ENCODE results near the gene SORCS3.

Gene SORCS3

DNA sequence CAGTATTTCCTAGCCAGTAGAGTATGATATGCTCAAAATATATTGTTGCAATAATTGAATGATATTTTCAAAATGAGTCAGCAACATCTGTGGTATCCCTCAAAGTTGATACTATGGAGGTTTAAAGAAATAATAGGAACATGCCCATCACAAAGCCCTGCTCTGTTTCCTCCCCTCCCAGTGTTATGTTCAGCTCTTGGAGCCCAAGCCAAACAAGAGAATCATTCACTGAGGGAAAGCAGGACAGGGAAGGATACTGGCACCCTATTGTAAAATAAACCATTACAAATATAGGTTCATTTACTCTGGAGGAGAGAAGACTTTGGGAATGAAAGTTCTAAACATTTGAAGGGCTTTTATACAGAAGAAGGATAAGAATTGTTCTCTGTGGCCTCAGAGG is 37.6 kb downstream of the SORCS3 start:
- TF ChIP-seq, protein P1, sequence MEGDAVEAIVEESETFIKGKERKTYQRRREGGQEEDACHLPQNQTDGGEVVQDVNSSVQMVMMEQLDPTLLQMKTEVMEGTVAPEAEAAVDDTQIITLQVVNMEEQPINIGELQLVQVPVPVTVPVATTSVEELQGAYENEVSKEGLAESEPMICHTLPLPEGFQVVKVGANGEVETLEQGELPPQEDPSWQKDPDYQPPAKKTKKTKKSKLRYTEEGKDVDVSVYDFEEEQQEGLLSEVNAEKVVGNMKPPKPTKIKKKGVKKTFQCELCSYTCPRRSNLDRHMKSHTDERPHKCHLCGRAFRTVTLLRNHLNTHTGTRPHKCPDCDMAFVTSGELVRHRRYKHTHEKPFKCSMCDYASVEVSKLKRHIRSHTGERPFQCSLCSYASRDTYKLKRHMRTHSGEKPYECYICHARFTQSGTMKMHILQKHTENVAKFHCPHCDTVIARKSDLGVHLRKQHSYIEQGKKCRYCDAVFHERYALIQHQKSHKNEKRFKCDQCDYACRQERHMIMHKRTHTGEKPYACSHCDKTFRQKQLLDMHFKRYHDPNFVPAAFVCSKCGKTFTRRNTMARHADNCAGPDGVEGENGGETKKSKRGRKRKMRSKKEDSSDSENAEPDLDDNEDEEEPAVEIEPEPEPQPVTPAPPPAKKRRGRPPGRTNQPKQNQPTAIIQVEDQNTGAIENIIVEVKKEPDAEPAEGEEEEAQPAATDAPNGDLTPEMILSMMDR (conservative IDR thresholded peaks at IDR 0.05; ENCODE audit: low read depth, low read length), result no peak
- H3K4me3 ChIP-seq (ENCODE audit: low read depth, low read length), result no peak overlapping the region
- no peak for DNase-seq (ENCODE audit: low read depth)

DNA sequence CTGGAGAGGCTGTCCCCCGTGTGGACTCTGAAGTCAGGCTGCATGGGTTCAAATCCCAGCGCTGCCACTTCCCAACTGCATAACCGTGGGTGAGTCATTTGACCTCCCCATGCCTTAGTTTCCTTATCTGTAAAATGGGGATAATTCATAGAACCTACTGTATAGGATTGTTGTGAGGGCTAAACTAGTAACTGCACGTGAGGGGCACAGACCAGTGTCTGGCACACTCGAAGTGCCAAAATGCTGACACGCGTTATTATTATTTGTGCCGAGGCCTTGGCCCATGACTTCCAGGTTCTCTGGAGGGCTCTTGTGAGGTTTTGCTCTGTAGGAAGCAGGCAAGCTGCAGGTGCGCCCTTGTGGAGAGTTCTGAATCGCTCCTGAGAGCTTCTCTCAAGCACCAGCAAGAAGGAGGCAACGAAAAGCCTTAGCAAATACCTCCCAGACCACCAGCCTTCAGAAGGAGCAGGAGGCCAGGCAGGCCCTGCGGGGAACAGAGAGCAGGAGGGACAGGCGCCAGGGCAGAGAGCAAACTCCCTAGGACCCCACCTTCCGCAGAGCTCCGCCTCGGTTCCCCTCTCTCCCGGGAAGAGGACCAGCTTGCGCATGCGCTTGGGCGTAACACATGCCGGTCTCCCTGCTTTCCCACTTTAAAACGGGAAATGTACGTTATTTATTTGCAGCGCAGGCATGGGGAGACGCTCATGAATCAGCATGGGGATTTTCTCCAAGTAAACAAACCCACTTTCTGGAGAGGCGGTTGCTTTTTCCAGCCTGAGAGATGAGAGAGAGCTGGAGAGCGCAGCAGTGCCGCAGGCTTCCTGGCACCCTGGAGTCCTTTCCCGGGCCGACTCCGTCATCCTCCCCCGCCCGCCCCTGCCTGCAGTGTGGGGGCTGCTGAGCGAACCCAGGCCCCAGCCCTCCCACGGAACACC is 39.6 kb downstream of the SORCS3 start:
- H3K4me3 ChIP-seq (ENCODE audit: low read depth, low read length), result no peak overlapping the region
- TF ChIP-seq, protein P1 (conservative IDR thresholded peaks at IDR 0.05; ENCODE audit: low read depth, low read length), result no peak
- no peak for DNase-seq (ENCODE audit: low read depth)

DNA sequence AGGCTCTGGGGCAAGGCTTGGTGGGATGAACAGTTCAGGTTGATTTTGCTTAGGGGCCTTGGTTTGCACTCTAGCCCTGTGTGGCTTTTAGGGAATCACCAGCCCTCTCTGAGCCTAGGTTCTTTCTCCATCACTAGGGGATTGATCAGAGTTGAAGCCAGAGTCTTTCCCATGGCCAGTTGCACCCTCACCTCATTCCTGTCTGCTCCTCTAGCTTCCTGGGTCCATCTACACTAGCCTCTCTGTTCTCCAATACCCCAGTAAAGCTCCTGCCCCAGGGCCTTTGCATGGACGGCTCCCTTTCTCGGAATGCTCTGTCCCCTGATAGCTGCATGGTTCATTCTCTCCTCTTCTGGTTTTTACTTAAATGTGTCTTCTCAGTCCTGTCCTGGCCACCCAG is 40.4 kb downstream of the SORCS3 start:
- H3K4me3 ChIP-seq (ENCODE audit: low read depth, low read length), result no peak overlapping the region
- DNase-seq (ENCODE audit: low read depth), result no peak
- TF ChIP-seq, protein P1 (conservative IDR thresholded peaks at IDR 0.05; ENCODE audit: low read depth, low read length), result no peak

DNA sequence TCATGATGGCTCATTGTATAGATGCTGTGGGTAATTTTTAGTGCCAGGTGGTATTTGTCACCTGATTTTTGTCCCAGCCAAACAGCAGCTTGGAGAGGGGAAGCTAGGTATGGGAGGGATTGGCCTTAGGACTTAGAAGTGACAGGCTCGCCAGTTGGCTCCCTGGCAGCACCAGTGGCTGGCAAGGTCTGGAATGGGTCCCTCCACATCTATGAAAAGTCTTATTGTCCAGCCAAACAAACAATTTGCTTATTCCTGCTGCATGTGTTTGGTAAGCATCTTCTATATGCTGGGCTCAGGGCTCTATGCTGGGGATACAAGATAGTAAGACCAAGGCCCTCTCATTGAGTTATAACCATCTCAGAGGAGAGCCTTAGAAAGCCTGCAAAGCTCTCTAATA is 42.5 kb downstream of the SORCS3 start:
- TF ChIP-seq, protein P1 (conservative IDR thresholded peaks at IDR 0.05; ENCODE audit: low read depth, low read length), result no peak
- H3K4me3 ChIP-seq (ENCODE audit: low read depth, low read length), result no peak overlapping the region
- no peak for DNase-seq (ENCODE audit: low read depth)

DNA sequence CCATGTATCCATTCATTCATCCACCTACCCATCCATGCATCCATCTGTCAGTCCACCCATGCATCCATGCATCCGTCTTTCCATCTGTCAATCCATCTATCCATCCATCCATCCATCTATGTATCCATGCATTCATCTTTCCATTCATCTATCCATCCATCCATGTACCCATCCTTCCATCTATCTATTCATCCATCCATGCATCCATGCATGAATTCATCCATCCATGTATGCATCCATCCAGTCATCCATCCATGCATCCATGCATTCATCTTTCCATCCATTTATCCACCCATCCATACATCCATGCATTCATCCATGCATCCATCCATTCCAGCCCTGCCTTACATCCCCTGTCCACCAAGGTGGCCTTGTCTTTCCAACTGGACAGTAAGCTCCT is 45.7 kb downstream of the SORCS3 start:
- no peak overlapping the region for H3K4me3 ChIP-seq (ENCODE audit: low read depth, low read length)
- TF ChIP-seq, protein P1 (conservative IDR thresholded peaks at IDR 0.05; ENCODE audit: low read depth, low read length), result no peak

DNA sequence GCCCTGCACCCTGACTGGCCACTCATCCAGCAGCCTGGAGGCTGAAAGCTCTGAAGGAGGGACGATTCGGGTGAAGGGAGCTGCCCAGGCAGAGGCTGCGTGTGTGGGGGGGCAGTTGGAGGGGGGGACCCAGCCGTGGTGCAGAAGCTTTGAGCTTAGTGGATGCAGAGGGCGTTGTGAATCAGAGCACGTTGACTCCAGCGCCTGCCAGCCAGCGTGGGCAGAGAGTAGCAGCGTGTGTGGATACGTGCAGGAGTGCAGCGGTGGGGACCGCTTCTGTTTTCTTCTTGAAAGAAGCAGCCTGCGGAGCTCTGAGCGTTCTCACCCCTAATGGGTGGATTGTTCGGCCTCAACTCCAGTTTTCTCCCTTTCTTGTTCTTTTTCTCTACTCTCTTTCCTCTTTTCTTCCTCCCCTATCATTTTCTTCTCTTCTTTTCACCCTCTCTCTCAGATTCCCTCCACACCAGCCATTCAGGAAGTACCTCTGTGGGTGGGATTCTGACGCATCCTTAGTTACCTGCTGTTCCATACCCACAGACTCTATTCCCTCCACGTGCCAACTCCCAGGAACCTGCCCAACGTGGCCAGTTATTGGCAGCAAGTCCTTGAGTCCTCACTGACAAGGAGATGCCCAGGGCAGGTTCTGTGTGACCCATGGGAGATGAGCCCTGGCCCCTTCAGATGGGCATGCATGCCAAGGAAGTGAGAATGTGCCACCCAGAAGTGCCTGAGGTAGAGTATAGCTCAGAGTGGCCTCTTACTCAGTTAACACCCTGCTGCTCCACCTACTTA is 47.4 kb downstream of the SORCS3 start:
- no peak for DNase-seq (ENCODE audit: low read depth)
- TF ChIP-seq, protein P1 (conservative IDR thresholded peaks at IDR 0.05; ENCODE audit: low read depth, low read length), result no peak
- H3K4me3 ChIP-seq (ENCODE audit: low read depth, low read length), result no peak overlapping the region

More for the DNA sequence above, 45.7 kb downstream of the SORCS3 start:
- DNase-seq (ENCODE audit: low read depth), result no peak
